IMR-90 (cell line): ENCODE data around the gene WDR13. TPM values are rescaled to one million over a fixed set of nuclear protein-coding genes. Genes with fewer than 3 reads are reported as not detected.

Experiments used
- ATAC-seq: fragments of 200-7000 bp; cut with Tn5 transposase; 2 replicates; pipeline ENCODE4 v1.9.1; 2020; ENCODE audit warnings: low read depth, mild to moderate bottlenecking, moderate library complexity
- BruUV-seq: library from RNA; stranded (reverse); fragments of 400-500 nt; replicated peaks from 2 replicates; lab custom pipeline; 2021; lab: Mats Ljungman, UMichigan
- CTCF ChIA-PET: fragments of 300-600 bp; formaldehyde crosslinking; extraction: SDS; loops from one replicate; lab custom pipeline; 2021; ENCODE audit warnings: antibody characterized with exemption; lab: Yijun Ruan, JAX
- POLR2A ChIA-PET: fragments of 300-600 bp; sonication (Branson Sonifier 250); formaldehyde crosslinking; loops from one replicate; lab custom pipeline; 2022; ENCODE audit warnings: antibody characterized with exemption; ENCODE audit not compliant: unreplicated experiment; lab: Charles Lee
- DNase-seq: peaks from one replicate; pipeline ENCODE4 v3.0.0; 2013
- H2AFZ ChIP-seq: replicated peaks from 2 replicates; pipeline ENCODE3; 2013; ENCODE audit warnings: low read length, mild to moderate bottlenecking; ENCODE audit not compliant: poor library complexity
- H2AK5ac ChIP-seq: 2 replicates; pipeline ENCODE4 v1.6.1; 2013; ENCODE audit warnings: low read depth, low read length, inconsistent platforms
- H2AK9ac ChIP-seq: replicated peaks from 2 replicates; pipeline ENCODE3; 2013; ENCODE audit warnings: mild to moderate bottlenecking, low read depth, low read length, moderate library complexity; ENCODE audit not compliant: poor library complexity
- H2BK120ac ChIP-seq: 2 replicates; pipeline ENCODE4 v1.6.1; 2013; ENCODE audit warnings: low read depth, low read length, inconsistent platforms
- H2BK15ac ChIP-seq: 3 replicates; pipeline ENCODE4 v1.6.1; 2013; ENCODE audit warnings: low read depth, low read length, inconsistent platforms
- H2BK20ac ChIP-seq: 2 replicates; pipeline ENCODE4 v1.6.1; 2013; ENCODE audit warnings: low read depth, mild to moderate bottlenecking, inconsistent platforms, low read length, moderate library complexity
- H2BK5ac ChIP-seq: 2 replicates; pipeline ENCODE4 v1.6.1; 2013; ENCODE audit warnings: mild to moderate bottlenecking, low read depth, low read length, inconsistent platforms; ENCODE audit not compliant: poor library complexity, severe bottlenecking
- H3K14ac ChIP-seq: replicated peaks from 2 replicates; pipeline ENCODE4 v1.6.1; 2013; ENCODE audit warnings: low read depth, low read length, inconsistent platforms
- H3K18ac ChIP-seq: 2 replicates; pipeline ENCODE4 v1.6.1; 2013; ENCODE audit warnings: low read depth, low read length, control low read depth
- H3K23ac ChIP-seq: 2 replicates; pipeline ENCODE4 v1.6.1; 2013; ENCODE audit warnings: low read depth, low read length, inconsistent platforms
- H3K27ac ChIP-seq: 2 replicates; pipeline ENCODE4 v1.5.1; 2013; ENCODE audit warnings: mild to moderate bottlenecking, control low read depth, low read length; ENCODE audit not compliant: insufficient read depth
- H3K27me3 ChIP-seq: 2 replicates; pipeline ENCODE4 v1.6.1; 2013; ENCODE audit warnings: low read length; ENCODE audit not compliant: control insufficient read depth, insufficient read depth
- H3K36me3 ChIP-seq: 2 replicates; pipeline ENCODE4 v1.6.1; 2013; ENCODE audit warnings: low read length, mixed read lengths; ENCODE audit not compliant: control insufficient read depth, insufficient read depth
- H3K4ac ChIP-seq: 2 replicates; pipeline ENCODE4 v1.6.1; 2013; ENCODE audit warnings: low read depth, low read length, inconsistent platforms
- H3K4me1 ChIP-seq: 2 replicates; pipeline ENCODE4 v1.6.1; 2013; ENCODE audit warnings: low read length, mixed read lengths; ENCODE audit not compliant: control insufficient read depth, insufficient read depth
- H3K4me2 ChIP-seq: 2 replicates; pipeline ENCODE4 v1.6.1; 2013; ENCODE audit warnings: low read depth, mild to moderate bottlenecking, control low read depth, low read length, moderate library complexity
- H3K4me3 ChIP-seq: 2 replicates; pipeline ENCODE4 v1.5.1; 2013; ENCODE audit warnings: low read depth, mild to moderate bottlenecking, control low read depth, low read length, moderate library complexity; ENCODE audit not compliant: insufficient read depth
- H3K56ac ChIP-seq: 2 replicates; pipeline ENCODE4 v1.6.1; 2013; ENCODE audit warnings: low read length, inconsistent platforms; ENCODE audit not compliant: insufficient read depth; ENCODE audit errors: extremely low read depth
- H3K79me1 ChIP-seq, 2 experiments: 2 replicates each; pipeline ENCODE4 v1.6.1; 2013; ENCODE audit warnings: low read length in 2 of 2, inconsistent platforms in 1 of 2, low read depth in 1 of 2
- H3K9ac ChIP-seq: 2 replicates; pipeline ENCODE4 v1.6.1; 2013; ENCODE audit warnings: low read depth, low read length, control low read depth
- H3K9me1 ChIP-seq: 2 replicates; pipeline ENCODE4 v1.6.1; 2013; ENCODE audit warnings: low read length, inconsistent platforms; ENCODE audit not compliant: insufficient read depth
- H3K9me3 ChIP-seq: 2 replicates; pipeline ENCODE4 v1.6.1; 2013; ENCODE audit warnings: low read length; ENCODE audit not compliant: control insufficient read depth, insufficient read depth
- H4K20me1 ChIP-seq: 2 replicates; pipeline ENCODE4 v1.6.1; 2013; ENCODE audit warnings: low read length, inconsistent platforms; ENCODE audit not compliant: insufficient read depth
- H4K5ac ChIP-seq: 2 replicates; pipeline ENCODE4 v1.6.1; 2013; ENCODE audit warnings: mild to moderate bottlenecking, low read depth, low read length, control low read depth
- H4K8ac ChIP-seq, 2 experiments: 2 replicates each; pipeline ENCODE4 v1.6.1; 2013; ENCODE audit warnings: low read depth in 2 of 2, low read length in 2 of 2, control low read depth in 1 of 2, inconsistent platforms in 1 of 2
- H4K91ac ChIP-seq: 2 replicates; pipeline ENCODE4 v1.6.1; 2013; ENCODE audit warnings: low read depth, low read length, inconsistent platforms; ENCODE audit not compliant: insufficient read depth
- BHLHE40 ChIP-seq: fragments of 150-350 bp; IDR thresholded peaks from 2 replicates; pipeline ENCODE4 v1.6.1; 2016; ENCODE audit warnings: mild to moderate bottlenecking, low read depth, low read length
- CEBPB ChIP-seq: IDR thresholded peaks from 2 replicates; pipeline ENCODE4 v1.6.1; 2012; ENCODE audit warnings: low read depth, low read length, improper control_type of control experiment
- CHD1 ChIP-seq: IDR thresholded peaks from 2 replicates; pipeline ENCODE4 v1.6.1; 2012; ENCODE audit warnings: low read depth, low read length, improper control_type of control experiment
- CTCF ChIP-seq: conservative IDR thresholded peaks from 2 replicates; pipeline ENCODE4 v1.5.1; 2012; ENCODE audit warnings: mild to moderate bottlenecking, low read depth, low read length, improper control_type of control experiment
- MAZ ChIP-seq: IDR thresholded peaks from 2 replicates; pipeline ENCODE4 v1.6.1; 2012; ENCODE audit warnings: low read depth, mild to moderate bottlenecking, low read length, improper control_type of control experiment, moderate library complexity, borderline replicate concordance
- NFE2L2 ChIP-seq: fragments of 150-350 bp; IDR thresholded peaks from 2 replicates; pipeline ENCODE4 v1.6.1; 2016; ENCODE audit warnings: low read depth, mild to moderate bottlenecking, low read length
- POLR2A ChIP-seq: IDR thresholded peaks from 2 replicates; pipeline ENCODE4 v1.6.1; 2012; ENCODE audit warnings: mild to moderate bottlenecking, low read depth, low read length
- RAD21 ChIP-seq: IDR thresholded peaks from 2 replicates; pipeline ENCODE4 v1.6.1; 2012; ENCODE audit warnings: low read length, improper control_type of control experiment
- RCOR1 ChIP-seq: IDR thresholded peaks from 2 replicates; pipeline ENCODE4 v1.6.1; 2012; ENCODE audit warnings: mild to moderate bottlenecking, low read length, improper control_type of control experiment; ENCODE audit not compliant: insufficient replicate concordance
- RFX5 ChIP-seq: IDR thresholded peaks from 2 replicates; pipeline ENCODE4 v1.8.0; 2012; ENCODE audit warnings: low read depth, mild to moderate bottlenecking, low read length, moderate library complexity
- SMC3 ChIP-seq: fragments of 150-350 bp; IDR thresholded peaks from 2 replicates; pipeline ENCODE4 v1.6.1; 2016; ENCODE audit warnings: low read depth, mild to moderate bottlenecking, antibody characterized with exemption, low read length, moderate library complexity
- WGBS, 2 experiments: methylation state at CpG; one replicate each; pipeline versions ENCODE4 v1.1.5 to v1.1.7; 2013; ENCODE audit warnings: missing lambda C conversion rate in 2 of 2; ENCODE audit not compliant: insufficient read length in 1 of 2; ENCODE audit errors: extremely low coverage in 2 of 2; 5-methylcytosine and 5-hydroxymethylcytosine counted together
- dilution Hi-C: fragments of 300-500 bp; cut with HindIII; formaldehyde crosslinking; loops from one replicate; pipeline ENCODE4 v1.14.3; 2018; ENCODE audit warnings: low sequenced_read_pairs; ENCODE audit not compliant: unreplicated experiment
- in situ Hi-C: fragments of 300-500 bp; cut with MboI; formaldehyde crosslinking; loops from 3 replicates; pipeline ENCODE4 v1.14.3; 2019; ENCODE audit warnings: low sequenced_read_pairs, inconsistent platforms, mixed read lengths
- intact Hi-C: fragments of 100-400 bp; cut with micrococcal nuclease; formaldehyde crosslinking; loops from 2 replicates; pipeline ENCODE4 v1.10.0; 2022
- polyA plus RNA-seq, 3 experiments: library from polyadenylated mRNA; depleted of rRNA; stranded (reverse); fragments of >200 nt; gene quantifications; 2 replicates each; pipeline ENCODE4 v1.2.3, GENCODE V29; 2012; ENCODE audit warnings: low replicate concordance in 1 of 3
- total RNA-seq: library from RNA; depleted of rRNA; stranded (reverse); fragments of >200 nt; gene quantifications from 2 replicates; pipeline ENCODE4 v1.2.3, GENCODE V29; 2012
- TF ChIP-seq, protein P1 (sequence below): fragments of 150-350 bp; IDR thresholded peaks from 2 replicates; pipeline ENCODE4 v1.6.1; 2016; ENCODE audit warnings: low read depth, mild to moderate bottlenecking, low read length, moderate library complexity, borderline replicate concordance
- TF ChIP-seq, protein P2 (sequence below): fragments of 150-350 bp; IDR thresholded peaks from 2 replicates; pipeline ENCODE4 v1.6.1; 2017; ENCODE audit warnings: mild to moderate bottlenecking, antibody characterized with exemption, low read length, low read depth

The WDR13 gene
- total and polyA plus RNA-seq, 2 of the 4 experiments (the other 2 are of a cell fraction): 62.7 to 153 TPM

DNA sequence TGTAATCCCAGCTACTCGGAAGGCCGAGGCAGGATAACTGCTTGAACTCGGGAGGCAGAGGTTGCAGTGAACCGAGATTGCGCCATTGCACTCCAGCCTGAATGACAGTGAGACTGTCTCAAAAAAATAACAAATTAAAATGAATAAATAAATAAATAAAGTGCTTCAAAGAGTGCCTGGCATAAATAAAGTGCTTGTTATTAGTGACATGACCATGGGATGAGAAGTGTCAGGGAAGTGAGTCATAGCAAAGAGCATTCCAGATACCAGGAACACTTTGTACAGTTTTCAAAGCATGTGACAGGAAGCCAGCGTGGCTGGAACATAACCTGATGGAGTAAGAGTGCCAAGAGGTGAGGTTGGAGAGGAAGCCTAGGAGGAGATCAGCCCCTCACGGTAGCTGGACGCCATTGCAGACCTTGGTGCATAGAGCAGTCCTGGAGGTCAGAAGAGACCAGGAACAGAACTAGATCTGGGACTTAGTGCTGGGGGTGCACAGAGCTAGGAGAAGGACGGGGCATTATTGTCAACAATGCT is 6.0 kb upstream of the WDR13 start:
- dilution Hi-C loops (no loop called here), intact Hi-C loops (no loop called here), in situ Hi-C loops (no loop called here)
- Histone ChIP-seq H3K18ac (peak overlapping the region; percentile 13; the same call in 1 of the 2 replicates), H4K5ac (peak overlapping the region; percentile 14), H2BK5ac (peak overlapping the region; percentile 69), H3K56ac (no peak overlapping the region), H3K23ac (peak overlapping the region; percentile 17; the same call in 1 of the 2 replicates), H4K8ac (peak overlapping the region; percentile 53 to 56; a peak in 3 of 4 replicates), H3K9me1 (peaks cover 14% of the 10 kb centered on the region; the same call in 1 of the 2 replicates), H3K14ac (peak overlapping the region; percentile 61), H3K36me3 (no peaks in the 10 kb centered on the region), H4K20me1 (no peaks in the 10 kb centered on the region), H2AFZ (peak overlapping the region; percentile 71), H3K9ac (no peak overlapping the region), H4K91ac (peak overlapping the region; percentile 84), H3K4me3 (no peak overlapping the region), H2AK9ac (peak overlapping the region; percentile 22), H3K9me3 (no peaks in the 10 kb centered on the region), H3K27ac (peak overlapping the region; percentile 63), H2AK5ac (peak overlapping the region; percentile 35; the same call in 1 of the 2 replicates), H3K4ac (peak overlapping the region; percentile 84), H2BK20ac (peak overlapping the region; percentile 80), H3K27me3 (no peaks in the 10 kb centered on the region), H3K79me1 (no peaks in the 10 kb centered on the region), H3K4me2 (no peak overlapping the region), H2BK15ac (peak overlapping the region; percentile 76; the same call in 2 of the 3 replicates), H2BK120ac (peak overlapping the region; percentile 91), H3K4me1 (peaks cover 7% of the 10 kb centered on the region; the same call in 1 of the 2 replicates)
- DNase-seq (peak; percentile 74), ATAC-seq (peak; percentile 71)
- POLR2A ChIA-PET: no interaction called here
- CTCF ChIA-PET: no interaction called here
- TF ChIP-seq, protein P1, sequence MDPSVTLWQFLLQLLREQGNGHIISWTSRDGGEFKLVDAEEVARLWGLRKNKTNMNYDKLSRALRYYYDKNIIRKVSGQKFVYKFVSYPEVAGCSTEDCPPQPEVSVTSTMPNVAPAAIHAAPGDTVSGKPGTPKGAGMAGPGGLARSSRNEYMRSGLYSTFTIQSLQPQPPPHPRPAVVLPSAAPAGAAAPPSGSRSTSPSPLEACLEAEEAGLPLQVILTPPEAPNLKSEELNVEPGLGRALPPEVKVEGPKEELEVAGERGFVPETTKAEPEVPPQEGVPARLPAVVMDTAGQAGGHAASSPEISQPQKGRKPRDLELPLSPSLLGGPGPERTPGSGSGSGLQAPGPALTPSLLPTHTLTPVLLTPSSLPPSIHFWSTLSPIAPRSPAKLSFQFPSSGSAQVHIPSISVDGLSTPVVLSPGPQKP: no peak
- TF ChIP-seq POLR2A (no peak), CTCF (peak; percentile 13; the same call in 1 of the 2 replicates), RAD21 (peak; percentile 26; the same call in 1 of the 2 replicates), NFE2L2 (no peak), BHLHE40 (0 out of 2 replicates have a peak, but pooled peaks have one; percentile 10), CEBPB (0 out of 2 replicates have a peak, but pooled peaks have one; percentile 33), RCOR1 (no peak), MAZ (no peak), SMC3 (no peak), RFX5 (no peak), CHD1 (no peak)
- TF ChIP-seq, protein P2, sequence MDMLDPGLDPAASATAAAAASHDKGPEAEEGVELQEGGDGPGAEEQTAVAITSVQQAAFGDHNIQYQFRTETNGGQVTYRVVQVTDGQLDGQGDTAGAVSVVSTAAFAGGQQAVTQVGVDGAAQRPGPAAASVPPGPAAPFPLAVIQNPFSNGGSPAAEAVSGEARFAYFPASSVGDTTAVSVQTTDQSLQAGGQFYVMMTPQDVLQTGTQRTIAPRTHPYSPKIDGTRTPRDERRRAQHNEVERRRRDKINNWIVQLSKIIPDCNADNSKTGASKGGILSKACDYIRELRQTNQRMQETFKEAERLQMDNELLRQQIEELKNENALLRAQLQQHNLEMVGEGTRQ: peak; percentile 46; the same call in 1 of the 2 replicates
- no TSS peak for BruUV-seq
- no CpG with 5 or more reads among the region's 9 CpGs for WGBS, 2 experiments
